IMR-90 (cell line): Measurements from ENCODE around the gene PARVB. TPM values are rescaled to one million over a fixed set of nuclear protein-coding genes. Genes with fewer than 3 reads are reported as not detected.

Source experiments
- ATAC-seq: fragments of 200-7000 bp; cut with Tn5 transposase; 2 replicates; pipeline ENCODE4 v1.9.1; 2020; ENCODE audit warnings: low read depth, mild to moderate bottlenecking, moderate library complexity
- BruUV-seq: library from RNA; stranded (reverse); fragments of 400-500 nt; replicated peaks from 2 replicates; lab custom pipeline; 2021; lab: Mats Ljungman, UMichigan
- CTCF ChIA-PET: fragments of 300-600 bp; formaldehyde crosslinking; extraction: SDS; loops from one replicate; lab custom pipeline; 2021; ENCODE audit warnings: antibody characterized with exemption; lab: Yijun Ruan, JAX
- POLR2A ChIA-PET: fragments of 300-600 bp; sonication (Branson Sonifier 250); formaldehyde crosslinking; loops from one replicate; lab custom pipeline; 2022; ENCODE audit warnings: antibody characterized with exemption; ENCODE audit not compliant: unreplicated experiment; lab: Charles Lee
- DNase-seq: peaks from one replicate; pipeline ENCODE4 v3.0.0; 2013
- H2AFZ ChIP-seq: replicated peaks from 2 replicates; pipeline ENCODE3; 2013; ENCODE audit warnings: low read length, mild to moderate bottlenecking; ENCODE audit not compliant: poor library complexity
- H2AK5ac ChIP-seq: 2 replicates; pipeline ENCODE4 v1.6.1; 2013; ENCODE audit warnings: low read depth, low read length, inconsistent platforms
- H2AK9ac ChIP-seq: replicated peaks from 2 replicates; pipeline ENCODE3; 2013; ENCODE audit warnings: mild to moderate bottlenecking, low read depth, low read length, moderate library complexity; ENCODE audit not compliant: poor library complexity
- H2BK120ac ChIP-seq: 2 replicates; pipeline ENCODE4 v1.6.1; 2013; ENCODE audit warnings: low read depth, low read length, inconsistent platforms
- H2BK15ac ChIP-seq: 3 replicates; pipeline ENCODE4 v1.6.1; 2013; ENCODE audit warnings: low read depth, low read length, inconsistent platforms
- H2BK20ac ChIP-seq: 2 replicates; pipeline ENCODE4 v1.6.1; 2013; ENCODE audit warnings: low read depth, mild to moderate bottlenecking, inconsistent platforms, low read length, moderate library complexity
- H2BK5ac ChIP-seq: 2 replicates; pipeline ENCODE4 v1.6.1; 2013; ENCODE audit warnings: mild to moderate bottlenecking, low read depth, low read length, inconsistent platforms; ENCODE audit not compliant: poor library complexity, severe bottlenecking
- H3K14ac ChIP-seq: replicated peaks from 2 replicates; pipeline ENCODE4 v1.6.1; 2013; ENCODE audit warnings: low read depth, low read length, inconsistent platforms
- H3K18ac ChIP-seq: 2 replicates; pipeline ENCODE4 v1.6.1; 2013; ENCODE audit warnings: low read depth, low read length, control low read depth
- H3K23ac ChIP-seq: 2 replicates; pipeline ENCODE4 v1.6.1; 2013; ENCODE audit warnings: low read depth, low read length, inconsistent platforms
- H3K27ac ChIP-seq: 2 replicates; pipeline ENCODE4 v1.5.1; 2013; ENCODE audit warnings: mild to moderate bottlenecking, control low read depth, low read length; ENCODE audit not compliant: insufficient read depth
- H3K27me3 ChIP-seq: 2 replicates; pipeline ENCODE4 v1.6.1; 2013; ENCODE audit warnings: low read length; ENCODE audit not compliant: control insufficient read depth, insufficient read depth
- H3K36me3 ChIP-seq: 2 replicates; pipeline ENCODE4 v1.6.1; 2013; ENCODE audit warnings: low read length, mixed read lengths; ENCODE audit not compliant: control insufficient read depth, insufficient read depth
- H3K4ac ChIP-seq: 2 replicates; pipeline ENCODE4 v1.6.1; 2013; ENCODE audit warnings: low read depth, low read length, inconsistent platforms
- H3K4me1 ChIP-seq: 2 replicates; pipeline ENCODE4 v1.6.1; 2013; ENCODE audit warnings: low read length, mixed read lengths; ENCODE audit not compliant: control insufficient read depth, insufficient read depth
- H3K4me2 ChIP-seq: 2 replicates; pipeline ENCODE4 v1.6.1; 2013; ENCODE audit warnings: low read depth, mild to moderate bottlenecking, control low read depth, low read length, moderate library complexity
- H3K4me3 ChIP-seq: 2 replicates; pipeline ENCODE4 v1.5.1; 2013; ENCODE audit warnings: low read depth, mild to moderate bottlenecking, control low read depth, low read length, moderate library complexity; ENCODE audit not compliant: insufficient read depth
- H3K56ac ChIP-seq: 2 replicates; pipeline ENCODE4 v1.6.1; 2013; ENCODE audit warnings: low read length, inconsistent platforms; ENCODE audit not compliant: insufficient read depth; ENCODE audit errors: extremely low read depth
- H3K79me1 ChIP-seq, 2 experiments: 2 replicates each; pipeline ENCODE4 v1.6.1; 2013; ENCODE audit warnings: low read length in 2 of 2, inconsistent platforms in 1 of 2, low read depth in 1 of 2
- H3K9ac ChIP-seq: 2 replicates; pipeline ENCODE4 v1.6.1; 2013; ENCODE audit warnings: low read depth, low read length, control low read depth
- H3K9me1 ChIP-seq: 2 replicates; pipeline ENCODE4 v1.6.1; 2013; ENCODE audit warnings: low read length, inconsistent platforms; ENCODE audit not compliant: insufficient read depth
- H3K9me3 ChIP-seq: 2 replicates; pipeline ENCODE4 v1.6.1; 2013; ENCODE audit warnings: low read length; ENCODE audit not compliant: control insufficient read depth, insufficient read depth
- H4K20me1 ChIP-seq: 2 replicates; pipeline ENCODE4 v1.6.1; 2013; ENCODE audit warnings: low read length, inconsistent platforms; ENCODE audit not compliant: insufficient read depth
- H4K5ac ChIP-seq: 2 replicates; pipeline ENCODE4 v1.6.1; 2013; ENCODE audit warnings: mild to moderate bottlenecking, low read depth, low read length, control low read depth
- H4K8ac ChIP-seq, 2 experiments: 2 replicates each; pipeline ENCODE4 v1.6.1; 2013; ENCODE audit warnings: low read depth in 2 of 2, low read length in 2 of 2, control low read depth in 1 of 2, inconsistent platforms in 1 of 2
- H4K91ac ChIP-seq: 2 replicates; pipeline ENCODE4 v1.6.1; 2013; ENCODE audit warnings: low read depth, low read length, inconsistent platforms; ENCODE audit not compliant: insufficient read depth
- POLR2A ChIP-seq: IDR thresholded peaks from 2 replicates; pipeline ENCODE4 v1.6.1; 2012; ENCODE audit warnings: mild to moderate bottlenecking, low read depth, low read length
- WGBS, 2 experiments: methylation state at CpG; one replicate each; pipeline versions ENCODE4 v1.1.5 to v1.1.7; 2013; ENCODE audit warnings: missing lambda C conversion rate in 2 of 2; ENCODE audit not compliant: insufficient read length in 1 of 2; ENCODE audit errors: extremely low coverage in 2 of 2; 5-methylcytosine and 5-hydroxymethylcytosine counted together
- dilution Hi-C: fragments of 300-500 bp; cut with HindIII; formaldehyde crosslinking; loops from one replicate; pipeline ENCODE4 v1.14.3; 2018; ENCODE audit warnings: low sequenced_read_pairs; ENCODE audit not compliant: unreplicated experiment
- in situ Hi-C: fragments of 300-500 bp; cut with MboI; formaldehyde crosslinking; loops from 3 replicates; pipeline ENCODE4 v1.14.3; 2019; ENCODE audit warnings: low sequenced_read_pairs, inconsistent platforms, mixed read lengths
- intact Hi-C: fragments of 100-400 bp; cut with micrococcal nuclease; formaldehyde crosslinking; loops from 2 replicates; pipeline ENCODE4 v1.10.0; 2022
- polyA plus RNA-seq, 3 experiments: library from polyadenylated mRNA; depleted of rRNA; stranded (reverse); fragments of >200 nt; gene quantifications; 2 replicates each; pipeline ENCODE4 v1.2.3, GENCODE V29; 2012; ENCODE audit warnings: low replicate concordance in 1 of 3
- total RNA-seq: library from RNA; depleted of rRNA; stranded (reverse); fragments of >200 nt; gene quantifications from 2 replicates; pipeline ENCODE4 v1.2.3, GENCODE V29; 2012
- TF ChIP-seq, protein P1 (sequence below): conservative IDR thresholded peaks from 2 replicates; pipeline ENCODE4 v1.5.1; 2012; ENCODE audit warnings: mild to moderate bottlenecking, low read depth, low read length, improper control_type of control experiment

Gene PARVB
- total and polyA plus RNA-seq, 2 of the 4 experiments (the other 2 are of a cell fraction) = 44.3 to 53.9 TPM

DNA sequence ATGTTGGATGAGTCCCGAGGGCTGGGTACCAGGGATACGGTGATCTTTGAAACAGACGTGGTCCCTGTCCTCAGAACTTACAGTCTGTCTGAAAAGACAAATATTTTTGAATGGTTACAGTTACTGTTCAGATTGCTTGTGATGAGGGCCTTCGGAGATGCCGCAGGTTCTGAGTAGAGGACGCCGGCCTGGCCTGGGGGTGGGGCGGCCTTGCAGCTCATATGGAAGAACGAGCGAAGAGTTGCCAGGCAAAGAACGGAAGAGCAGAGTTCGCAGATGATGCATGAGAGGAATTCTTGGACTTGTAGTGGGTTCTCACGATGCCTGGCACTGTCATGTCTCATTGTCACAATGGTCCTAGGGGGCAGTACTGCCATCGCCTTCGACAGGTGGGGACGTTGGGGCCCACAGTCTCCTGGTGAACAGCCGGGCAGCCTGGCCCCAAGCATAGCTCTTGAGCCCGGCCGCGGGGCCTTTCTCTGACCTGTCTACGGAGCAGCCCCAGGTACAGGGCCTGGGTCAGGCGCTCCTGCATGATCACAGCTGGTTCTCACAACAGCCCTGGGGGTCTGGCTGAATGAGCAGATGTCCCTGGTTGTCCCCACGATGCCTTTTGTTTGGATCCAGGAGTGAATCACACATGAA lies 95.7 kb downstream of the PARVB start:
- no peak overlapping the region for H3K27ac ChIP-seq
- no peak overlapping the region for H2AFZ ChIP-seq
- no peak overlapping the region for H2AK9ac ChIP-seq
- dilution Hi-C loops = no loop called here
- H4K8ac ChIP-seq = no peak overlapping the region
- ATAC-seq = no peak
- DNase-seq = no peak
- intact Hi-C loops = no loop called here
- H3K14ac ChIP-seq = no peak overlapping the region
- H2BK5ac ChIP-seq = no peak overlapping the region
- in situ Hi-C loops = no loop called here
- no peak overlapping the region for H3K9ac ChIP-seq
- H4K5ac ChIP-seq = no peak overlapping the region
- H4K20me1 ChIP-seq = no peaks in the 10 kb centered on the region; the same call in 1 of the 2 replicates
- no peaks in the 10 kb centered on the region; the same call in 1 of the 2 replicates for H3K9me1 ChIP-seq
- BruUV-seq = no TSS peak
- H2AK5ac ChIP-seq = no peak overlapping the region
- TF ChIP-seq, protein P1, sequence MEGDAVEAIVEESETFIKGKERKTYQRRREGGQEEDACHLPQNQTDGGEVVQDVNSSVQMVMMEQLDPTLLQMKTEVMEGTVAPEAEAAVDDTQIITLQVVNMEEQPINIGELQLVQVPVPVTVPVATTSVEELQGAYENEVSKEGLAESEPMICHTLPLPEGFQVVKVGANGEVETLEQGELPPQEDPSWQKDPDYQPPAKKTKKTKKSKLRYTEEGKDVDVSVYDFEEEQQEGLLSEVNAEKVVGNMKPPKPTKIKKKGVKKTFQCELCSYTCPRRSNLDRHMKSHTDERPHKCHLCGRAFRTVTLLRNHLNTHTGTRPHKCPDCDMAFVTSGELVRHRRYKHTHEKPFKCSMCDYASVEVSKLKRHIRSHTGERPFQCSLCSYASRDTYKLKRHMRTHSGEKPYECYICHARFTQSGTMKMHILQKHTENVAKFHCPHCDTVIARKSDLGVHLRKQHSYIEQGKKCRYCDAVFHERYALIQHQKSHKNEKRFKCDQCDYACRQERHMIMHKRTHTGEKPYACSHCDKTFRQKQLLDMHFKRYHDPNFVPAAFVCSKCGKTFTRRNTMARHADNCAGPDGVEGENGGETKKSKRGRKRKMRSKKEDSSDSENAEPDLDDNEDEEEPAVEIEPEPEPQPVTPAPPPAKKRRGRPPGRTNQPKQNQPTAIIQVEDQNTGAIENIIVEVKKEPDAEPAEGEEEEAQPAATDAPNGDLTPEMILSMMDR = no peak
- no peak for TF ChIP-seq POLR2A
- ChIA-PET POLR2A (no interaction called here), CTCF (no interaction called here)
- no peak overlapping the region for H3K4me2 ChIP-seq
- WGBS, 2 experiments = 94% methylated on average over 14 of the region's 23 CpGs; no CpG with 5 or more reads in 1 of the 2 experiments
- H3K79me1 ChIP-seq = no peaks in the 10 kb centered on the region
- H3K23ac ChIP-seq = no peak overlapping the region
- H3K9me3 ChIP-seq = no peaks in the 10 kb centered on the region
- no peak overlapping the region for H3K56ac ChIP-seq
- H4K91ac ChIP-seq = no peak overlapping the region
- H3K4me1 ChIP-seq = no peaks in the 10 kb centered on the region
- H3K27me3 ChIP-seq = no peaks in the 10 kb centered on the region
- no peak overlapping the region for H3K4ac ChIP-seq
- H3K36me3 ChIP-seq = no peaks in the 10 kb centered on the region
- H2BK120ac ChIP-seq = no peak overlapping the region
- H3K18ac ChIP-seq = no peak overlapping the region
- no peak overlapping the region for H3K4me3 ChIP-seq
- no peak overlapping the region for H2BK20ac ChIP-seq
- H2BK15ac ChIP-seq = no peak overlapping the region
